Muscle layer of duodenum (tissue), 2 donors: ENCODE results near the gene SLC1A2.

Source experiments
- H3K27ac ChIP-seq: one replicate; pipeline ENCODE4 v1.7.0; 2013; ENCODE audit warnings: mild to moderate bottlenecking, low read length
- H3K27me3 ChIP-seq: one replicate; pipeline ENCODE4 v1.7.0; 2013; ENCODE audit warnings: low read depth, mild to moderate bottlenecking, control low read depth, low read length
- H3K36me3 ChIP-seq, 2 donors: one replicate each; pipeline ENCODE4 v1.7.0; 2013; ENCODE audit warnings: low read length in 2 of 2, control low read depth in 1 of 2, mild to moderate bottlenecking in 1 of 2; ENCODE audit not compliant: insufficient read depth in 2 of 2, control insufficient read depth in 1 of 2
- H3K4me1 ChIP-seq, 2 donors: one replicate each; pipeline ENCODE4 v1.7.0; 2013; ENCODE audit warnings: low read length in 2 of 2, mild to moderate bottlenecking in 2 of 2, control low read depth in 1 of 2, moderate library complexity in 1 of 2; ENCODE audit not compliant: insufficient read depth in 2 of 2, control insufficient read depth in 1 of 2
- H3K4me3 ChIP-seq, 2 donors: one replicate each; pipeline ENCODE4 v1.7.0; 2013; ENCODE audit warnings: low read length in 2 of 2, low read depth in 1 of 2, mild to moderate bottlenecking in 1 of 2
- H3K9me3 ChIP-seq, 2 donors: one replicate each; pipeline ENCODE4 v1.7.0; 2013; ENCODE audit warnings: low read length in 2 of 2, control low read depth in 1 of 2, mild to moderate bottlenecking in 1 of 2; ENCODE audit not compliant: control insufficient read depth in 1 of 2
- donor health status: healthy.

Gene SLC1A2

GRCh38 chr11:35412285-35412684 is 7.1 kb downstream of the SLC1A2 start:
- peaks cover 10% of the 10 kb centered on the region for H3K27me3 ChIP-seq
- H3K36me3 ChIP-seq: no peaks in the 10 kb centered on the region
- no peaks in the 10 kb centered on the region for H3K4me1 ChIP-seq
- H3K27ac ChIP-seq: no peak overlapping the region
- H3K4me3 ChIP-seq: no peak overlapping the region
- no peaks in the 10 kb centered on the region for H3K9me3 ChIP-seq

- H3K36me3 ChIP-seq: no peaks in the 10 kb centered on the region
Observed at GRCh38 chr11:35407041-35407440, 12.3 kb downstream of the SLC1A2 start.

GRCh38 chr11:35404388-35404775 is 15.0 kb downstream of the SLC1A2 start:
- H3K27ac ChIP-seq: no peak overlapping the region
- peak overlapping the region in 1 of 2 donors; percentile 30 for H3K4me3 ChIP-seq

More at GRCh38 chr11:35407041-35407440, 12.3 kb downstream of the SLC1A2 start:
- Histone ChIP-seq H3K4me3 (no peak overlapping the region), H3K27ac (no peak overlapping the region), H3K9me3 (no peaks in the 10 kb centered on the region), H3K4me1 (no peaks in the 10 kb centered on the region), H3K27me3 (no peaks in the 10 kb centered on the region)

GRCh38 chr11:35403765-35404387 is 15.5 kb downstream of the SLC1A2 start:
- no peaks in the 10 kb centered on the region for H3K27me3 ChIP-seq
- no peaks in the 10 kb centered on the region for H3K36me3 ChIP-seq
- H3K4me3 ChIP-seq: no peak overlapping the region
- no peaks in the 10 kb centered on the region for H3K9me3 ChIP-seq
- H3K4me1 ChIP-seq: no peaks in the 10 kb centered on the region
- H3K27ac ChIP-seq: no peak overlapping the region

More at GRCh38 chr11:35404388-35404775, 15.0 kb downstream of the SLC1A2 start:
- Histone ChIP-seq H3K9me3 (no peaks in the 10 kb centered on the region), H3K27me3 (no peaks in the 10 kb centered on the region), H3K4me1 (no peaks in the 10 kb centered on the region), H3K36me3 (no peaks in the 10 kb centered on the region)

- Histone ChIP-seq H3K27ac (no peak overlapping the region), H3K36me3 (no peaks in the 10 kb centered on the region), H3K4me3 (no peak overlapping the region), H3K27me3 (no peaks in the 10 kb centered on the region), H3K9me3 (no peaks in the 10 kb centered on the region), H3K4me1 (no peaks in the 10 kb centered on the region)
Observed at GRCh38 chr11:35402751-35403660, 16.4 kb downstream of the SLC1A2 start.

GRCh38 chr11:35398881-35399280 is 20.5 kb downstream of the SLC1A2 start:
- Histone ChIP-seq H3K9me3 (no peaks in the 10 kb centered on the region), H3K27me3 (peaks cover 5% of the 10 kb centered on the region), H3K4me1 (no peaks in the 10 kb centered on the region), H3K4me3 (no peak overlapping the region), H3K36me3 (no peaks in the 10 kb centered on the region), H3K27ac (no peak overlapping the region)

- Histone ChIP-seq H3K36me3 (no peaks in the 10 kb centered on the region), H3K27ac (no peak overlapping the region), H3K9me3 (no peaks in the 10 kb centered on the region), H3K4me3 (no peak overlapping the region), H3K4me1 (peaks cover 8 to 9% of the 10 kb centered on the region in 2 donors), H3K27me3 (peaks cover 5% of the 10 kb centered on the region)
Observed at GRCh38 chr11:35394941-35395340, 24.4 kb downstream of the SLC1A2 start.

- Histone ChIP-seq H3K4me1 (peaks cover 8 to 9% of the 10 kb centered on the region in 2 donors), H3K9me3 (no peaks in the 10 kb centered on the region), H3K27ac (no peak overlapping the region), H3K27me3 (peaks cover 5% of the 10 kb centered on the region), H3K4me3 (no peak overlapping the region), H3K36me3 (no peaks in the 10 kb centered on the region)
Observed at GRCh38 chr11:35393098-35393497, 26.3 kb downstream of the SLC1A2 start.

- Histone ChIP-seq H3K4me1 (peaks cover 8 to 9% of the 10 kb centered on the region in 2 donors), H3K27ac (no peak overlapping the region), H3K36me3 (no peaks in the 10 kb centered on the region), H3K27me3 (no peaks in the 10 kb centered on the region), H3K4me3 (peak overlapping the region in 1 of 2 donors; percentile 60), H3K9me3 (no peaks in the 10 kb centered on the region)
Observed at GRCh38 chr11:35391922-35392688, 27.3 kb downstream of the SLC1A2 start.

- H3K27me3 ChIP-seq: no peaks in the 10 kb centered on the region
- H3K4me1 ChIP-seq: peaks cover 8 to 9% of the 10 kb centered on the region in 2 donors
- no peak overlapping the region for H3K27ac ChIP-seq
- H3K9me3 ChIP-seq: no peaks in the 10 kb centered on the region
- no peaks in the 10 kb centered on the region for H3K36me3 ChIP-seq
- H3K4me3 ChIP-seq: no peak overlapping the region
Observed at GRCh38 chr11:35390737-35391682, 28.3 kb downstream of the SLC1A2 start.
